Heart left ventricle (tissue), 13 donors: ENCODE results near the gene OR52A5.

Experiments
- CTCF ChIP-seq, 12 donors: fragments of 200-600 bp; sonication (generic) in 4 of 12; IDR thresholded peaks; one replicate each; pipeline versions ENCODE4 v1.5.0 to v1.8.0; 2018 to 2022; ENCODE audit warnings: antibody characterized with exemption in 12 of 12, mild to moderate bottlenecking in 5 of 12
- POLR2A ChIP-seq, 2 donors: fragments of 450-650 bp; IDR thresholded peaks; one replicate each; pipeline ENCODE4 v1.6.1; 2017; ENCODE audit warnings: antibody characterized with exemption in 2 of 2, mild to moderate bottlenecking in 2 of 2, moderate library complexity in 2 of 2
- donor health status: ischemic (EF 13 %, LVEDD 7.1; RV severe dilation, severe dysfunction).
- donor health status: DM: no; HTN: yes; CAD: no.
- donor health status: DM: no; HTN: no; CAD: no.
- donor health status: ischemic (EF 25% LVEDD 6.9; RV normal size, moderate dysfunction).
- donor health status: ischemic (EF 25% LVEDD 5.7; RV mildly dilated, moderate dysfunction).
- donor health status: ischemic (EF 35%, LVEDD 5.7; RV mildly dilated, moderate dysfunction).
- donor health status: nonischemic (EF 11% LVEDD 7.7; RV severe dilation, severe dysfunction).
- donor health status: DM: yes; HTN: yes; CAD: no.
- donor health status: PGD.
- donor health status: ischemic (EF 29% LVEDD 5.4; RV normal size, mild dysfunction).
- donor health status: nonischemic (EF 23%, LVEDD 6.1; RV moderate dilation, normal function).

DNA sequence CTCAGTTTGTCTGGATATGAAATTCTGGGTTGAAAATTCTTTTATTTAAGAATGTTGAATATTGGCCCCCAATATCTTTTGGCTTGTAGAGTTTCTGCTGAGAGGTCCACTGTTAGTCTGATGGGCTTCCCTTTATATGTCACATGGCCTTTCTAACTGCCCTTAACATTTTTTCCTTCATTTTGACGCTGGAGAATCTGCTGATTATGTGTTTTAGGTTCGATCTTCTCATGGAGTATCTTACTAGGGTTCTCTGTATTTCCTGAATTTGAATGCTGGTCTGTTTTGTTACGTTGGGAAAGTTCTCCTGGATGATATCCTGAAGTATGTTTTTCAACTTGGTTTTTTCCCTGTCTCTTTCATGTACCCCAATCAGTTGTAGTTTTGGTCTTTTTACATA, 22.8 kb downstream of the OR52A5 start:
- no peak for TF ChIP-seq POLR2A (IDR thresholded peaks at IDR 0.05)
- TF ChIP-seq CTCF (IDR thresholded peaks at IDR 0.05) = no peak
